WTC11 (cell line): ENCODE results near the gene ST3GAL6. TPM values are rescaled to one million over a fixed set of nuclear protein-coding genes. Genes with fewer than 3 reads are reported as not detected.

Experiments used
- ATAC-seq: fragments of 200-7000 bp; cut with Tn5 transposase; 2 replicates; pipeline ENCODE4 v1.10.0; 2021; ENCODE audit warnings: mild to moderate bottlenecking, moderate library complexity
- CTCF ChIA-PET: fragments of 300-600 bp; sonication (Branson Sonifier 250); formaldehyde crosslinking; loops from one replicate; lab custom pipeline; 2021; ENCODE audit warnings: antibody characterized with exemption; lab: Charles Lee
- POLR2A ChIA-PET: fragments of 350-600 bp; sonication (Branson Sonifier 250); formaldehyde crosslinking; loops from one replicate; lab custom pipeline; 2021; ENCODE audit warnings: antibody characterized with exemption; lab: Charles Lee
- DNase-seq: peaks from one replicate; pipeline ENCODE4 v3.0.0; 2021; ENCODE audit warnings: low spot score
- H3K27ac Mint-ChIP-seq: 2 replicates; pipeline ENCODE4 v1.8.0; 2021; ENCODE audit warnings: mixed read lengths
- H3K27me3 Mint-ChIP-seq: 2 replicates; pipeline ENCODE4 v1.8.0; 2021; ENCODE audit warnings: low read depth, mild to moderate bottlenecking, moderate library complexity, mixed read lengths
- H3K36me3 Mint-ChIP-seq: 2 replicates; pipeline ENCODE4 v1.8.0; 2021; ENCODE audit warnings: mixed read lengths
- H3K4me1 Mint-ChIP-seq: 2 replicates; pipeline ENCODE4 v1.8.0; 2022; ENCODE audit warnings: mixed read lengths
- H3K4me3 Mint-ChIP-seq: 2 replicates; pipeline ENCODE4 v1.8.0; 2021; ENCODE audit warnings: mild to moderate bottlenecking, moderate library complexity, mixed read lengths
- H3K9me3 Mint-ChIP-seq: 2 replicates; pipeline ENCODE4 v1.8.0; 2021; ENCODE audit warnings: mixed read lengths
- CREM ChIP-seq: sonication (generic); formaldehyde crosslinking; IDR thresholded peaks from 2 replicates; pipeline ENCODE4 v1.8.1; 2022; ENCODE audit warnings: mild to moderate bottlenecking, missing genetic modification reagents, moderate library complexity
- ESRRA ChIP-seq: sonication (generic); formaldehyde crosslinking; IDR thresholded peaks from 2 replicates; pipeline ENCODE4 v1.8.1; 2022; ENCODE audit warnings: mild to moderate bottlenecking, missing genetic modification reagents, borderline replicate concordance
- FOXJ3 ChIP-seq: sonication (generic); formaldehyde crosslinking; IDR thresholded peaks from 2 replicates; pipeline ENCODE4 v1.9.0; 2021; ENCODE audit warnings: missing genetic modification reagents, mild to moderate bottlenecking, borderline replicate concordance
- GRHL2 ChIP-seq: fragments of 250-450 bp; sonication (Bioruptor Pico); IDR thresholded peaks from 2 replicates; pipeline ENCODE4 v1.8.0; 2022; ENCODE audit warnings: mild to moderate bottlenecking, moderate library complexity; ENCODE audit not compliant: insufficient replicate concordance, severe bottlenecking
- JUN ChIP-seq: sonication (generic); formaldehyde crosslinking; IDR thresholded peaks from 2 replicates; pipeline ENCODE4 v1.8.0; 2023; ENCODE audit warnings: mild to moderate bottlenecking, missing genetic modification reagents
- KAT7 ChIP-seq: sonication (generic); formaldehyde crosslinking; IDR thresholded peaks from 2 replicates; pipeline ENCODE4 v1.8.1; 2023; ENCODE audit warnings: missing genetic modification reagents, mild to moderate bottlenecking, borderline replicate concordance
- MXD4 ChIP-seq: fragments of 250-450 bp; sonication (Bioruptor Pico); IDR thresholded peaks from 2 replicates; pipeline ENCODE4 v1.8.0; 2021; ENCODE audit warnings: mild to moderate bottlenecking, moderate library complexity, borderline replicate concordance
- NFATC4 ChIP-seq: fragments of 250-450 bp; sonication (Bioruptor Pico); IDR thresholded peaks from 2 replicates; pipeline ENCODE4 v1.9.0; 2021; ENCODE audit warnings: mild to moderate bottlenecking
- PRRX2 ChIP-seq: fragments of 250-450 bp; sonication (Bioruptor Pico); IDR thresholded peaks from 2 replicates; pipeline ENCODE4 v1.8.0; 2021; ENCODE audit warnings: mild to moderate bottlenecking
- RELA ChIP-seq: sonication (generic); formaldehyde crosslinking; IDR thresholded peaks from 2 replicates; pipeline ENCODE4 v1.8.1; 2022; ENCODE audit warnings: missing genetic modification reagents, mild to moderate bottlenecking, borderline replicate concordance
- SMAD3 ChIP-seq: sonication (generic); formaldehyde crosslinking; IDR thresholded peaks from 2 replicates; pipeline ENCODE4 v1.8.0; 2022; ENCODE audit warnings: missing genetic modification reagents, mild to moderate bottlenecking, borderline replicate concordance
- TEAD1 ChIP-seq: sonication (generic); formaldehyde crosslinking; IDR thresholded peaks from 2 replicates; pipeline ENCODE4 v1.8.0; 2022; ENCODE audit warnings: mild to moderate bottlenecking, missing genetic modification reagents
- TP53 ChIP-seq: sonication (generic); formaldehyde crosslinking; IDR thresholded peaks from 2 replicates; pipeline ENCODE4 v1.8.1; 2023; ENCODE audit warnings: mild to moderate bottlenecking, missing genetic modification reagents
- ZNF263 ChIP-seq: sonication (generic); formaldehyde crosslinking; IDR thresholded peaks from 2 replicates; pipeline ENCODE4 v1.8.1; 2022; ENCODE audit warnings: low read depth, mild to moderate bottlenecking, moderate library complexity, missing genetic modification reagents
- ZNF416 ChIP-seq: fragments of 250-450 bp; sonication (Bioruptor Pico); IDR thresholded peaks from 2 replicates; pipeline ENCODE4 v1.9.0; 2021; ENCODE audit warnings: mild to moderate bottlenecking, inconsistent platforms
- total RNA-seq: library from RNA; stranded (reverse); gene quantifications from 3 replicates; pipeline ENCODE4 v1.2.3, GENCODE V29; 2021
- TF ChIP-seq, protein P1 (sequence below): sonication (generic); formaldehyde crosslinking; IDR thresholded peaks from 2 replicates; pipeline ENCODE4 v1.8.0; 2023; ENCODE audit warnings: missing genetic modification reagents, mild to moderate bottlenecking, borderline replicate concordance
- TF ChIP-seq, protein P2 (sequence below): fragments of 250-450 bp; sonication (Bioruptor Pico); IDR thresholded peaks from 2 replicates; pipeline ENCODE4 v1.9.0; 2021; ENCODE audit warnings: moderate library complexity, mild to moderate bottlenecking, inconsistent platforms, borderline replicate concordance
- TF ChIP-seq, protein P3 (sequence below): fragments of 250-450 bp; sonication (Bioruptor Pico); conservative IDR thresholded peaks from 2 replicates; pipeline ENCODE4 v1.9.0; 2021; ENCODE audit warnings: mild to moderate bottlenecking
- TF ChIP-seq, protein P4 (sequence below): sonication (generic); formaldehyde crosslinking; IDR thresholded peaks from 2 replicates; pipeline ENCODE4 v1.8.0; 2023; ENCODE audit warnings: mild to moderate bottlenecking, missing genetic modification reagents
- TF ChIP-seq, protein P5 (sequence below): fragments of 200-600 bp; IDR thresholded peaks from 2 replicates; pipeline ENCODE4 v1.8.0; 2022; ENCODE audit warnings: antibody characterized with exemption

Gene ST3GAL6
- total RNA-seq, 1 experiment from 2014 or later = 8.1 TPM

DNA sequence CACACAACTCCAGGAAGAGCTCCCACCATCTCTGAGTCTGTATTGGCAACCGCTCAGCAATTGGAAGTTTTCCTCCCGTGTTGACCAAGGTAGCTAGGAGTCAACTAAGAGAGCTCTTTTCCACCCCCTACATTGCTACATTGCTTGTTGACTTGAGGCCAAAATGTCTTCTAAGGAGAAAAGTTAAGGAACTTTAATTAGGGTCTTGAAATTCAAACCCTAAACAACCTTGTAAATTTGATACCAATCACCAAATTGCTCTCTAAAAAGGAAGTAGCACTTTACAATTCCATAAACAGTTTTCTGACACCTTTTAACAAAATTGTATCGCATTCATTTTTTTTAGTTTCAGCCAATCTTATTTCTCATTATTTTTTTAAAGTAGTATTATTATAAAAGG, 35.5 kb upstream of the ST3GAL6 start:
- H3K4me3 Mint-ChIP-seq = no peak overlapping the region
- H3K36me3 Mint-ChIP-seq = no peaks in the 10 kb centered on the region
- no peak for TF ChIP-seq NFATC4 (CRISPR knock-in tag)
- no peak overlapping the region for H3K27ac Mint-ChIP-seq
- peaks cover 39% of the 10 kb centered on the region for H3K27me3 Mint-ChIP-seq
- ATAC-seq = no peak
- ChIA-PET POLR2A (no interaction called here), CTCF (interaction anchor here (1.0 to 1.2 kb wide), 2 partner anchors 13 to 125 kb away, joined by 3 read pairs; no protein-coding TSS in a partner anchor)
- DNase-seq = no peak
- H3K9me3 Mint-ChIP-seq = peaks cover 6% of the 10 kb centered on the region
- H3K4me1 Mint-ChIP-seq = peaks cover 56% of the 10 kb centered on the region

DNA sequence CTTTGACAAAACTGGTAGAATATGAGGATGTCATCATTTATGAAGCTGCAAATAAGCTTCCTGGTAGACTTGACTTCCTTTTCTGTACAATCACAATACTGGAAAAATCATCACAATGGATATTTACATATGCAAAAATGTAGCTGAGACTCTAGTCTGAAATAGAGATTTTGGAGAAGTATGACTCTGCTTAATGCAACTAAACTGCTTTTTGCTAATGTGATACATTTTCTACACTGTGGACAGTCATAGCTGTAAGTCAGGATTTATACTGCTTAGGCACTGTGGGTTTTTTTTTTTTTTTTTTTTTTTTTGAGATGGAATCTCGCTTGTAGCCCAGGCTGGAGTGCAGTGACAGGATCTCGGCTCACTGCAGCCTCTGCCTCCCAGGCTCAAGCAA, 34.5 kb upstream of the ST3GAL6 start:
- H3K27me3 Mint-ChIP-seq = peaks cover 38% of the 10 kb centered on the region
- H3K36me3 Mint-ChIP-seq = no peaks in the 10 kb centered on the region
- no peak overlapping the region for H3K27ac Mint-ChIP-seq
- H3K9me3 Mint-ChIP-seq = peaks cover 3% of the 10 kb centered on the region
- H3K4me1 Mint-ChIP-seq = peaks cover 52% of the 10 kb centered on the region
- ChIA-PET CTCF (interaction anchor here (0.6 kb wide), 1 partner anchor 128 kb away, joined by 4 read pairs; no protein-coding TSS in a partner anchor), POLR2A (interaction anchor here (0.6 to 0.7 kb wide), 2 partner anchors 62 to 164 kb away, joined by 4 to 7 read pairs; no protein-coding TSS in a partner anchor)
- no peak for ATAC-seq
- no peak overlapping the region for H3K4me3 Mint-ChIP-seq
- DNase-seq = no peak
- TF ChIP-seq CREM (CRISPR knock-in tag) (no peak), TP53 (CRISPR knock-in tag) (no peak), PRRX2 (CRISPR knock-in tag) (no peak), TEAD1 (CRISPR knock-in tag) (no peak), MXD4 (no peak), JUN (no peak), ESRRA (no peak), ZNF416 (CRISPR knock-in tag) (no peak), FOXJ3 (no peak), GRHL2 (CRISPR knock-in tag) (no peak), SMAD3 (no peak), KAT7 (CRISPR knock-in tag) (no peak), ZNF263 (CRISPR knock-in tag) (no peak), RELA (CRISPR knock-in tag) (no peak)
- TF ChIP-seq, protein P1, sequence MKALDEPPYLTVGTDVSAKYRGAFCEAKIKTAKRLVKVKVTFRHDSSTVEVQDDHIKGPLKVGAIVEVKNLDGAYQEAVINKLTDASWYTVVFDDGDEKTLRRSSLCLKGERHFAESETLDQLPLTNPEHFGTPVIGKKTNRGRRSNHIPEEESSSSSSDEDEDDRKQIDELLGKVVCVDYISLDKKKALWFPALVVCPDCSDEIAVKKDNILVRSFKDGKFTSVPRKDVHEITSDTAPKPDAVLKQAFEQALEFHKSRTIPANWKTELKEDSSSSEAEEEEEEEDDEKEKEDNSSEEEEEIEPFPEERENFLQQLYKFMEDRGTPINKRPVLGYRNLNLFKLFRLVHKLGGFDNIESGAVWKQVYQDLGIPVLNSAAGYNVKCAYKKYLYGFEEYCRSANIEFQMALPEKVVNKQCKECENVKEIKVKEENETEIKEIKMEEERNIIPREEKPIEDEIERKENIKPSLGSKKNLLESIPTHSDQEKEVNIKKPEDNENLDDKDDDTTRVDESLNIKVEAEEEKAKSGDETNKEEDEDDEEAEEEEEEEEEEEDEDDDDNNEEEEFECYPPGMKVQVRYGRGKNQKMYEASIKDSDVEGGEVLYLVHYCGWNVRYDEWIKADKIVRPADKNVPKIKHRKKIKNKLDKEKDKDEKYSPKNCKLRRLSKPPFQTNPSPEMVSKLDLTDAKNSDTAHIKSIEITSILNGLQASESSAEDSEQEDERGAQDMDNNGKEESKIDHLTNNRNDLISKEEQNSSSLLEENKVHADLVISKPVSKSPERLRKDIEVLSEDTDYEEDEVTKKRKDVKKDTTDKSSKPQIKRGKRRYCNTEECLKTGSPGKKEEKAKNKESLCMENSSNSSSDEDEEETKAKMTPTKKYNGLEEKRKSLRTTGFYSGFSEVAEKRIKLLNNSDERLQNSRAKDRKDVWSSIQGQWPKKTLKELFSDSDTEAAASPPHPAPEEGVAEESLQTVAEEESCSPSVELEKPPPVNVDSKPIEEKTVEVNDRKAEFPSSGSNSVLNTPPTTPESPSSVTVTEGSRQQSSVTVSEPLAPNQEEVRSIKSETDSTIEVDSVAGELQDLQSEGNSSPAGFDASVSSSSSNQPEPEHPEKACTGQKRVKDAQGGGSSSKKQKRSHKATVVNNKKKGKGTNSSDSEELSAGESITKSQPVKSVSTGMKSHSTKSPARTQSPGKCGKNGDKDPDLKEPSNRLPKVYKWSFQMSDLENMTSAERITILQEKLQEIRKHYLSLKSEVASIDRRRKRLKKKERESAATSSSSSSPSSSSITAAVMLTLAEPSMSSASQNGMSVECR (CRISPR knock-in tag) = no peak
- TF ChIP-seq, protein P2, sequence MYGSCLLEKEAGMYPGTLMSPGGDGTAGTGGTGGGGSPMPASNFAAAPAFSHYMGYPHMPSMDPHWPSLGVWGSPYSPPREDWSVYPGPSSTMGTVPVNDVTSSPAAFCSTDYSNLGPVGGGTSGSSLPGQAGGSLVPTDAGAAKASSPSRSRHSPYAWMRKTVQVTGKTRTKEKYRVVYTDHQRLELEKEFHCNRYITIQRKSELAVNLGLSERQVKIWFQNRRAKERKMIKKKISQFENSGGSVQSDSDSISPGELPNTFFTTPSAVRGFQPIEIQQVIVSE (CRISPR knock-in tag) = no peak
- TF ChIP-seq, protein P3, sequence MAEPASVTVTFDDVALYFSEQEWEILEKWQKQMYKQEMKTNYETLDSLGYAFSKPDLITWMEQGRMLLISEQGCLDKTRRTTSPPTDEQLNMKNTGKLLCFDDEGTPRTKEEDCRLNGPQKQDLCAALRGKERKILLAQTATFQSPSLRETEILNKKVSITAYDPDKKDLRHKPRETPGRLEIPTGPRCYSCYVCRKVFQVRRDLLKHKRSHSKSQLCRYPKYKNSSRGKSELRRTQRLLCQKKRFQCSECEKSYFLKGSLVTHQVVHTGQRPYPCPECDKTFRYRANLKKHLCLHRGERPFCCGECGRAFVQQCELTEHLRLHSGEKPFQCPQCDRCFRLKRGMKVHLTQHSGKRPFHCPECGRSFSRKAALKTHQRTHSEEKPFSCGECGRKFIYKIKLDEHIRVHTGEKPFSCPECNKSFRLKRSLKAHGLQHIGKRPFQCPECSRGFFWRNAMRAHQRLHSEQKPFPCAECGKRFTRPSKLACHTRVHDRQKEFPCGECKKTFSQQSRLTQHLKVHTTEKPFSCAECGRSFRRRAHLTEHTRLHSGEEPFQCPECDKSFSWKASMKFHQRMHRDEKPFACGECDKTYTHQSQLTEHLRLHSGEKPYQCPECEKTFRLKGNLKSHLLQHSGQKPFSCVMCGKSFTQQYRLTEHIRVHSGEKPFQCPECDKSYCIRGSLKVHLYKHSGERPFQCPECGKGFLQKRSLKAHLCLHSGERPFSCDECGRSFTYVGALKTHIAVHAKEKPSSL = no peak
- TF ChIP-seq, protein P4, sequence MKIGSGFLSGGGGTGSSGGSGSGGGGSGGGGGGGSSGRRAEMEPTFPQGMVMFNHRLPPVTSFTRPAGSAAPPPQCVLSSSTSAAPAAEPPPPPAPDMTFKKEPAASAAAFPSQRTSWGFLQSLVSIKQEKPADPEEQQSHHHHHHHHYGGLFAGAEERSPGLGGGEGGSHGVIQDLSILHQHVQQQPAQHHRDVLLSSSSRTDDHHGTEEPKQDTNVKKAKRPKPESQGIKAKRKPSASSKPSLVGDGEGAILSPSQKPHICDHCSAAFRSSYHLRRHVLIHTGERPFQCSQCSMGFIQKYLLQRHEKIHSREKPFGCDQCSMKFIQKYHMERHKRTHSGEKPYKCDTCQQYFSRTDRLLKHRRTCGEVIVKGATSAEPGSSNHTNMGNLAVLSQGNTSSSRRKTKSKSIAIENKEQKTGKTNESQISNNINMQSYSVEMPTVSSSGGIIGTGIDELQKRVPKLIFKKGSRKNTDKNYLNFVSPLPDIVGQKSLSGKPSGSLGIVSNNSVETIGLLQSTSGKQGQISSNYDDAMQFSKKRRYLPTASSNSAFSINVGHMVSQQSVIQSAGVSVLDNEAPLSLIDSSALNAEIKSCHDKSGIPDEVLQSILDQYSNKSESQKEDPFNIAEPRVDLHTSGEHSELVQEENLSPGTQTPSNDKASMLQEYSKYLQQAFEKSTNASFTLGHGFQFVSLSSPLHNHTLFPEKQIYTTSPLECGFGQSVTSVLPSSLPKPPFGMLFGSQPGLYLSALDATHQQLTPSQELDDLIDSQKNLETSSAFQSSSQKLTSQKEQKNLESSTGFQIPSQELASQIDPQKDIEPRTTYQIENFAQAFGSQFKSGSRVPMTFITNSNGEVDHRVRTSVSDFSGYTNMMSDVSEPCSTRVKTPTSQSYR (CRISPR knock-in tag) = no peak
- TF ChIP-seq, protein P5, sequence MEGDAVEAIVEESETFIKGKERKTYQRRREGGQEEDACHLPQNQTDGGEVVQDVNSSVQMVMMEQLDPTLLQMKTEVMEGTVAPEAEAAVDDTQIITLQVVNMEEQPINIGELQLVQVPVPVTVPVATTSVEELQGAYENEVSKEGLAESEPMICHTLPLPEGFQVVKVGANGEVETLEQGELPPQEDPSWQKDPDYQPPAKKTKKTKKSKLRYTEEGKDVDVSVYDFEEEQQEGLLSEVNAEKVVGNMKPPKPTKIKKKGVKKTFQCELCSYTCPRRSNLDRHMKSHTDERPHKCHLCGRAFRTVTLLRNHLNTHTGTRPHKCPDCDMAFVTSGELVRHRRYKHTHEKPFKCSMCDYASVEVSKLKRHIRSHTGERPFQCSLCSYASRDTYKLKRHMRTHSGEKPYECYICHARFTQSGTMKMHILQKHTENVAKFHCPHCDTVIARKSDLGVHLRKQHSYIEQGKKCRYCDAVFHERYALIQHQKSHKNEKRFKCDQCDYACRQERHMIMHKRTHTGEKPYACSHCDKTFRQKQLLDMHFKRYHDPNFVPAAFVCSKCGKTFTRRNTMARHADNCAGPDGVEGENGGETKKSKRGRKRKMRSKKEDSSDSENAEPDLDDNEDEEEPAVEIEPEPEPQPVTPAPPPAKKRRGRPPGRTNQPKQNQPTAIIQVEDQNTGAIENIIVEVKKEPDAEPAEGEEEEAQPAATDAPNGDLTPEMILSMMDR = no peak
